Natural killer cell (primary cell): ENCODE data around the gene C4orf33. TPM values are rescaled to one million over a fixed set of nuclear protein-coding genes. Genes with fewer than 3 reads are reported as not detected.

Experiments used
- ATAC-seq, 3 donors: fragments of 150-1000 bp in 2 of 3; fragments of 200-7000 bp in 1 of 3; cut with Tn5 transposase; 1 replicate in 1 of 3; 2 replicates in 2 of 3; pipeline ENCODE4 v1.10.0; 2021; ENCODE audit warnings: mild to moderate bottlenecking in 2 of 3, moderate library complexity in 2 of 3
- DNase-seq, 2 donors: peaks; one replicate each; pipeline versions ENCODE4 v3.0.0 to v3.0.0-alpha.2; 2013 to 2021; ENCODE audit warnings: mixed read lengths in 1 of 2
- H3K27ac ChIP-seq: one replicate; pipeline ENCODE4 v1.5.1; 2013; ENCODE audit warnings: mild to moderate bottlenecking, low read length
- H3K27me3 ChIP-seq: one replicate; pipeline ENCODE4 v1.6.1; 2013; ENCODE audit warnings: low read length; ENCODE audit not compliant: control insufficient read depth, insufficient read depth
- H3K36me3 ChIP-seq: one replicate; pipeline ENCODE4 v1.6.1; 2013; ENCODE audit warnings: low read length; ENCODE audit not compliant: control insufficient read depth, insufficient read depth
- H3K4me1 ChIP-seq: one replicate; pipeline ENCODE4 v1.6.1; 2013; ENCODE audit warnings: low read length; ENCODE audit not compliant: control insufficient read depth, insufficient read depth
- H3K4me3 ChIP-seq: one replicate; pipeline ENCODE4 v1.5.1; 2013; ENCODE audit warnings: low read length
- H3K9me3 ChIP-seq: one replicate; pipeline ENCODE4 v1.6.1; 2013; ENCODE audit warnings: low read length; ENCODE audit not compliant: control insufficient read depth, insufficient read depth
- H3K27ac Mint-ChIP-seq, 2 donors: one replicate each; pipeline ENCODE4 v1.8.0; 2022; ENCODE audit warnings: mild to moderate bottlenecking in 2 of 2, mixed read lengths in 2 of 2, moderate library complexity in 1 of 2
- H3K27me3 Mint-ChIP-seq, 2 donors: one replicate each; pipeline ENCODE4 v1.8.0; 2022; ENCODE audit warnings: low read depth in 2 of 2, mixed read lengths in 2 of 2
- H3K36me3 Mint-ChIP-seq: one replicate; pipeline ENCODE4 v1.8.0; 2022; ENCODE audit warnings: mixed read lengths
- H3K4me1 Mint-ChIP-seq, 2 donors: one replicate each; pipeline ENCODE4 v1.8.0; 2022; ENCODE audit warnings: mixed read lengths in 2 of 2
- H3K4me3 Mint-ChIP-seq: one replicate; pipeline ENCODE4 v1.8.0; 2022; ENCODE audit warnings: mild to moderate bottlenecking, moderate library complexity, mixed read lengths
- H3K9me3 Mint-ChIP-seq, 2 donors: one replicate each; pipeline ENCODE4 v1.8.0; 2022; ENCODE audit warnings: mixed read lengths in 2 of 2
- WGBS: methylation state at CpG from one replicate; pipeline ENCODE4 v1.1.7; 2013; ENCODE audit warnings: missing lambda C conversion rate; ENCODE audit not compliant: insufficient coverage; 5-methylcytosine and 5-hydroxymethylcytosine counted together
- intact Hi-C: fragments of 100-400 bp; cut with micrococcal nuclease; formaldehyde crosslinking; loops from one replicate; pipeline ENCODE4 v1.14.2; 2022
- total RNA-seq, 4 donors: library from RNA; stranded (reverse); fragments of 120-200 nt in 1 of 4; gene quantifications; one replicate each; pipeline versions ENCODE4 v1.2.3 to v1.2.4, GENCODE V29; 2013 to 2022
- TF ChIP-seq, protein P1 (sequence below): fragments of 200-600 bp; IDR thresholded peaks from one replicate; pipeline ENCODE4 v1.8.0; 2022; ENCODE audit warnings: antibody characterized with exemption

C4orf33 gene
- total RNA-seq, 3 donors from 2014 or later (not counting 1 experiment from before 2014, with no cell fraction given) = 23.2 to 27.2 (median 26.2) TPM

DNA sequence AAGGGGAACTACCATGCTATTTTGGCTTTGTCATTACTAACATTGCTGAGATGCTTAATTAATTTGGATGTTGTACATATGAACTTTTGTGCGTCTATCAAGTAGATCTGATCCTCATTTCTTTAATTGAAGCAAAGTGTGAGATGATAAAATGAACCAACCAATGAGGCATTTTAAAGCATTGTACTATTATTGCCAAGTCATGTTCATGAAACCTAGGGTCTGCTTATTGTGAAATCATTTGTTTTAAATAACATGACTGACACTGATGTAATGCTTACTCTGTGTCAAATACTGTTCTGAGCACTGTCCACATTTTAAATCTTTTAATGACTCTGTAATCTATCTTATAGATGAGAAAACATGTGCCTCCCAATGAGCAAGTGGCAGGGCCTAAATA is 57.7 kb downstream of the C4orf33 start:
- 70% methylated on average over 1 of the region's 1 CpG for WGBS
- ATAC-seq = no peak
- TF ChIP-seq, protein P1, sequence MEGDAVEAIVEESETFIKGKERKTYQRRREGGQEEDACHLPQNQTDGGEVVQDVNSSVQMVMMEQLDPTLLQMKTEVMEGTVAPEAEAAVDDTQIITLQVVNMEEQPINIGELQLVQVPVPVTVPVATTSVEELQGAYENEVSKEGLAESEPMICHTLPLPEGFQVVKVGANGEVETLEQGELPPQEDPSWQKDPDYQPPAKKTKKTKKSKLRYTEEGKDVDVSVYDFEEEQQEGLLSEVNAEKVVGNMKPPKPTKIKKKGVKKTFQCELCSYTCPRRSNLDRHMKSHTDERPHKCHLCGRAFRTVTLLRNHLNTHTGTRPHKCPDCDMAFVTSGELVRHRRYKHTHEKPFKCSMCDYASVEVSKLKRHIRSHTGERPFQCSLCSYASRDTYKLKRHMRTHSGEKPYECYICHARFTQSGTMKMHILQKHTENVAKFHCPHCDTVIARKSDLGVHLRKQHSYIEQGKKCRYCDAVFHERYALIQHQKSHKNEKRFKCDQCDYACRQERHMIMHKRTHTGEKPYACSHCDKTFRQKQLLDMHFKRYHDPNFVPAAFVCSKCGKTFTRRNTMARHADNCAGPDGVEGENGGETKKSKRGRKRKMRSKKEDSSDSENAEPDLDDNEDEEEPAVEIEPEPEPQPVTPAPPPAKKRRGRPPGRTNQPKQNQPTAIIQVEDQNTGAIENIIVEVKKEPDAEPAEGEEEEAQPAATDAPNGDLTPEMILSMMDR = no peak
- no peaks in the 10 kb centered on the region for H3K9me3 Mint-ChIP-seq
- H3K4me3 Mint-ChIP-seq = no peak overlapping the region
- Histone ChIP-seq H3K27ac (no peak overlapping the region), H3K27me3 (peaks cover 3% of the 10 kb centered on the region), H3K36me3 (no peaks in the 10 kb centered on the region), H3K4me1 (no peaks in the 10 kb centered on the region), H3K9me3 (no peaks in the 10 kb centered on the region), H3K4me3 (no peak overlapping the region)
- no peaks in the 10 kb centered on the region for H3K4me1 Mint-ChIP-seq
- DNase-seq = no peak
- intact Hi-C loops = no loop called here
- H3K36me3 Mint-ChIP-seq = no peaks in the 10 kb centered on the region
- H3K27ac Mint-ChIP-seq = no peak overlapping the region
- H3K27me3 Mint-ChIP-seq = peaks cover 10 to 39% of the 10 kb centered on the region in 2 donors

DNA sequence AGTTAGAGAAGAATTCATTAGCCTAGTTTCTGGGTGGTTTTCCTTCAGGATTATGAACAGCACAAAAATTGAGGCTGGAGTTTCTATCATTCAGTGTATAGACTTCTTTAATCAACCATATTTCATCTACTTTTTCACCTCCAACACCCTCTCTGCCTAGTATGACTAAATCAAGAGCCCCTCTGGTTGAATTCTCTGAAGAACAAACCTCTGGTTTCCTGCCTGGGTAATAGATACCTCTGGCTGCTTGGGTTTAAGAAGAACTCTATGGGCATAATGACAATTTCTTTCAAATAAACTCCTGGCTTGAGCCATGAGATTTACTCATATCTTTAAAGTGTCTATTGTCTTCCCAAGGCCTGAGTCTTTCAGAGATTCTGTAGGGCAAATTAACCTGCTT is 66.5 kb downstream of the C4orf33 start:
- no peak overlapping the region for H3K4me3 ChIP-seq
- ATAC-seq (no peak), DNase-seq (no peak)
- H3K36me3 ChIP-seq = no peaks in the 10 kb centered on the region
- peaks cover 8% of the 10 kb centered on the region for H3K36me3 Mint-ChIP-seq
- no peak overlapping the region for H3K27ac Mint-ChIP-seq
- H3K9me3 Mint-ChIP-seq = no peaks in the 10 kb centered on the region
- H3K4me3 Mint-ChIP-seq = no peak overlapping the region
- intact Hi-C loops = no loop called here
- H3K4me1 Mint-ChIP-seq = no peaks in the 10 kb centered on the region
- no peak overlapping the region for H3K27ac ChIP-seq
- TF ChIP-seq, protein P1 = no peak
- peaks cover 6% of the 10 kb centered on the region for H3K27me3 ChIP-seq
- peaks cover 19 to 30% of the 10 kb centered on the region in 2 donors for H3K27me3 Mint-ChIP-seq
- no peaks in the 10 kb centered on the region for H3K4me1 ChIP-seq
- H3K9me3 ChIP-seq = no peaks in the 10 kb centered on the region

DNA sequence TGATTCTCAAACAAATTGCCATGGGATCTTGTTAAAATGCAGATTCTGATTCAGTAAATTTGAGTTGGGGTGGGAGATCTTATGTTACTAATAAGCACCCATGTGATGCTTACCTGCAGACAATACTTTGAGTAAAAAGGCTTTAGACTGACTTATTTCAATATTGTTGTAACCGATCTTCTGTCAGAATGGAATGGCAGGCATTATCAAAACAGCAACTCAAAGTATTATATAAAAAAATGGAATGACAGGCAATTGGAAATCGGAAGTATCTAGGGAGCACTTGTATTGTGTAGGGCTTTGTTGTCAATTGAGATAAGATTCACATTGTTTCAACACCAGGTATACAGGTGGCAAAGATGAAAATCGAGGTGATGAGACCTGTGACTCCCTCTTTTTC is 67.5 kb downstream of the C4orf33 start:
- TF ChIP-seq, protein P1 = no peak
- Mint-ChIP-seq H3K36me3 (peaks cover 8% of the 10 kb centered on the region), H3K27ac (no peak overlapping the region), H3K27me3 (peaks cover 25 to 32% of the 10 kb centered on the region in 2 donors), H3K9me3 (no peaks in the 10 kb centered on the region), H3K4me3 (no peak overlapping the region), H3K4me1 (no peaks in the 10 kb centered on the region)
- intact Hi-C loops = no loop called here
- Histone ChIP-seq H3K4me3 (no peak overlapping the region), H3K4me1 (no peaks in the 10 kb centered on the region), H3K36me3 (no peaks in the 10 kb centered on the region), H3K9me3 (no peaks in the 10 kb centered on the region), H3K27ac (no peak overlapping the region), H3K27me3 (peaks cover 9% of the 10 kb centered on the region)
- ATAC-seq = no peak
- 93% methylated on average over 2 of the region's 3 CpGs for WGBS
- no peak for DNase-seq

DNA sequence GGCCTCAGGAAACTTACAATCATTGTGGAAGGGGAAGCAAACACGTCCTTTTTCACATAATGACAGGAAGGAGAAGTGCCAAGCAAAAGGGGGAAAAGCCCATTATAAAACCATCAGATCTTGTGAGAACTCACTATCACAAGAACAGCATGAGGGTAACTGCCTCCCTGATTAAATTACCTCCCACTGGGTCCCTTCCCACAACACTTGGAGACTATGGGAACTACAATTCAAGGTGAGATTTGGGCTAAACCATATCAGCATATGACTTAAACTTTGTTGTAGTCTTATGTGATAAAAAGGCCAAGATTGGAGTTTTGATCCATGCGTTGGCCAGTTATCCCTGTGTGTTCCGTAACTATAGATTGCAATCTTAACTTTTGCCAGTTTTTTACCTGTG is 68.3 kb downstream of the C4orf33 start:
- H3K4me1 Mint-ChIP-seq = no peaks in the 10 kb centered on the region
- Histone ChIP-seq H3K36me3 (no peaks in the 10 kb centered on the region), H3K9me3 (no peaks in the 10 kb centered on the region), H3K4me3 (no peak overlapping the region), H3K27me3 (peaks cover 9% of the 10 kb centered on the region), H3K27ac (no peak overlapping the region), H3K4me1 (no peaks in the 10 kb centered on the region)
- H3K36me3 Mint-ChIP-seq = peaks cover 8% of the 10 kb centered on the region
- DNase-seq (no peak), ATAC-seq (no peak)
- WGBS = 64% methylated on average over 3 of the region's 3 CpGs
- H3K27me3 Mint-ChIP-seq = peaks cover 27 to 39% of the 10 kb centered on the region in 2 donors
- H3K9me3 Mint-ChIP-seq = no peaks in the 10 kb centered on the region
- no peak overlapping the region for H3K4me3 Mint-ChIP-seq
- TF ChIP-seq, protein P1 = no peak
- H3K27ac Mint-ChIP-seq = no peak overlapping the region
- intact Hi-C loops = no loop called here
